ENCODE measurements around the gene CENPP. TPM values are rescaled to one million over a fixed set of nuclear protein-coding genes. Genes with fewer than 3 reads are reported as not detected.

The CENPP gene
- polyA plus RNA-seq, 4 donors = 0.22 to 3.5 (median 2.0) TPM

DNA sequence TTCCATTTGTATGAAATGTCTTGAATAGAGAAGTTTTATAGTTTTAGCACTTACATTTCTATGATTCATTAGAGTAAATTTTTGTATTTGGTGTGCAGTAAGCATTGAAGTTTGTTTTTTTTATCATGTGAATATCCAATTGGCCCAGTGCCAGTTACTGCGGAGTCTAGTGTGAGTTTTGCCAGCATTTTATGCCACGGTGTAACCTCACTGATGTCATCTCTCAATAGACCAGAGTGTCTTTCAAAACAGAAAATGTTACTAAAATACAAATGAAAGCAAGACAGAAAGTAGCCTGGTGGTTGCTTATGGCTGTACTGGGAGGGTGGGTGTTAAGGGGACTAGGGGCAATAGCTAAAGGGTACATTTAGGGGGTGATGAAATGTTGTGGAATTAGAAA lies 281.3 kb downstream of the CENPP start:
- Histone ChIP-seq H3K9me3 (ENCODE audit: control insufficient read depth in 2 of 2, insufficient read depth in 1 of 2, low read depth in 1 of 2, low read length in 1 of 2) (peaks cover 0 to 9% of the 10 kb centered on the region in 2 donors), H3K4me3 (ENCODE audit: low read depth in 1 of 3, low read length in 3 of 3) (no peak overlapping the region), H3K4me1 (ENCODE audit: control insufficient read depth in 3 of 3, insufficient read depth in 2 of 3, low read depth in 1 of 3, low read length in 2 of 3) (no peaks in the 10 kb centered on the region), H3K27ac (ENCODE audit: low read depth in 1 of 3, low read length in 2 of 3) (no peak overlapping the region), H3K27me3 (ENCODE audit: control insufficient read depth in 3 of 3, insufficient read depth in 3 of 3, low read length in 3 of 3) (no peaks in the 10 kb centered on the region), H3K36me3 (ENCODE audit: control insufficient read depth in 3 of 3, insufficient read depth in 2 of 3, low read depth in 1 of 3, low read length in 3 of 3) (peaks cover 0 to 16% (median 2%) of the 10 kb centered on the region in 3 donors)
- 14 to 38% (median 19%) methylated on average over 2 of the region's 2 CpGs for WGBS, 3 donors
- DNase-seq (no peak), FAIRE-seq (no peak)

DNA sequence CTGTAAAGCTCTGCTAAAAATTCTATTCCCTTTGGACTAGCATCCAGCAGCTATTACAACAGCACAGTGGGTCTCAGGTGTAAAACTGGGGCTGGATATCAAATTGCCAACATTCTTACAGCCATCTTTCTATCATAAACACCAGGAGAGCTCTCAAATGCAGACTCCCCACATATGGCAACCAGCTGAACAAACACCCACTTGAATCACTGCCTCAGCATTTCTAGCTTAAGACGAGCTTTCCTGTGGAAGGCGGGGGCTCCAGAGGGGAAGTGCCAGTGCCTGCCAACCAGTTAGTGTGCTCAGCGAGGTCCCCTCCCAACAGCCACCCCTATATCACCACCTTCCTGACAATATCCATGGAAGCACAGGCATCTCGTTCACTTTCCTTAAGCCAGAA lies 282.0 kb downstream of the CENPP start:
- no peak for FAIRE-seq

DNA sequence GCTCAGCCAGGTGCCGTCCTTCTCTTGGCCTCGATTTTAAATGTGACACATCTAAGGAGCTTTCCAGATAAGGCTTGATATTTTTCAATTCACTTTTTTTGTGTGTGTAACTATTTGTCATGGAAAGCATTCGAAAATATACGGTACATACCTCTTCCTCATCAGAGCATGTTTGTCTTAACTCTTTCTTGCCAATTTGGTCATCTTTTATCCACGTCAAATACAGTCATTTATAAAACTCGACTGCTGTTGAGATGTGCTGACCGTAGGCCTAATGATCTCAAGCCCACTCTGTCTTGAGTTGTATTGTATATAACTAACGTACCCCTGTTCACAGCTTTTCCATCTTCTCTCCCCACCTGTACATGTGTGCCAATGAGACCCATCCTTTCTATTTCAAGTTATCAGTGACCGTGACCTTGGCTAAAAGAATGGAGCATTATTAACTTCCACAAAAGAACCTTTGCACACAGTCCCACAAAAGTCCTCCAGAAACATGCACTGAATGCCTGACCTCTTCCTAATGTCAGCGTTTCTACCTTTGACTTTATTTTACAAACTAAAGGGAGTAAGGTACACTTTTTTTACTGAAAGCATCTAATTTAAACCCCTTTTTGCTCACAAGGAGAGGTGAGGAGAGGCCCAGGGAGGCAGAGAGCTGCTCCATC lies 282.6 kb downstream of the CENPP start:
- Histone ChIP-seq H3K4me1 (ENCODE audit: control insufficient read depth in 3 of 3, insufficient read depth in 2 of 3, low read depth in 1 of 3, low read length in 2 of 3) (no peaks in the 10 kb centered on the region), H3K36me3 (ENCODE audit: control insufficient read depth in 3 of 3, insufficient read depth in 2 of 3, low read depth in 1 of 3, low read length in 3 of 3) (peaks cover 0 to 26% (median 6%) of the 10 kb centered on the region in 3 donors), H3K27ac (ENCODE audit: low read depth in 1 of 3, low read length in 2 of 3) (peak overlapping the region in 1 of 3 donors; percentile 30), H3K27me3 (ENCODE audit: control insufficient read depth in 3 of 3, insufficient read depth in 3 of 3, low read length in 3 of 3) (no peaks in the 10 kb centered on the region), H3K9me3 (ENCODE audit: control insufficient read depth in 2 of 2, insufficient read depth in 1 of 2, low read depth in 1 of 2, low read length in 1 of 2) (peaks cover 0 to 9% of the 10 kb centered on the region in 2 donors), H3K4me3 (ENCODE audit: low read depth in 1 of 3, low read length in 3 of 3) (no peak overlapping the region)
- DNase-seq (no peak), FAIRE-seq (no peak)
- WGBS, 3 donors = 78 to 80% (median 80%) methylated on average over 10 of the region's 10 CpGs

More for the DNA sequence above, 282.0 kb downstream of the CENPP start:
- peaks cover 0 to 9% of the 10 kb centered on the region in 2 donors for H3K9me3 ChIP-seq (ENCODE audit: control insufficient read depth in 2 of 2, insufficient read depth in 1 of 2, low read depth in 1 of 2, low read length in 1 of 2)
- H3K27me3 ChIP-seq (ENCODE audit: control insufficient read depth in 3 of 3, insufficient read depth in 3 of 3, low read length in 3 of 3) = no peaks in the 10 kb centered on the region
- H3K4me1 ChIP-seq (ENCODE audit: control insufficient read depth in 3 of 3, insufficient read depth in 2 of 3, low read depth in 1 of 3, low read length in 2 of 3) = no peaks in the 10 kb centered on the region
- 60 to 77% (median 67%) methylated on average over 4 of the region's 4 CpGs for WGBS, 3 donors
- H3K27ac ChIP-seq (ENCODE audit: low read depth in 1 of 3, low read length in 2 of 3) = peak overlapping the region in 1 of 3 donors; percentile 30
- DNase-seq = no peak
- H3K36me3 ChIP-seq (ENCODE audit: control insufficient read depth in 3 of 3, insufficient read depth in 2 of 3, low read depth in 1 of 3, low read length in 3 of 3) = peaks cover 0 to 22% (median 6%) of the 10 kb centered on the region in 3 donors
- H3K4me3 ChIP-seq (ENCODE audit: low read depth in 1 of 3, low read length in 3 of 3) = no peak overlapping the region

DNA sequence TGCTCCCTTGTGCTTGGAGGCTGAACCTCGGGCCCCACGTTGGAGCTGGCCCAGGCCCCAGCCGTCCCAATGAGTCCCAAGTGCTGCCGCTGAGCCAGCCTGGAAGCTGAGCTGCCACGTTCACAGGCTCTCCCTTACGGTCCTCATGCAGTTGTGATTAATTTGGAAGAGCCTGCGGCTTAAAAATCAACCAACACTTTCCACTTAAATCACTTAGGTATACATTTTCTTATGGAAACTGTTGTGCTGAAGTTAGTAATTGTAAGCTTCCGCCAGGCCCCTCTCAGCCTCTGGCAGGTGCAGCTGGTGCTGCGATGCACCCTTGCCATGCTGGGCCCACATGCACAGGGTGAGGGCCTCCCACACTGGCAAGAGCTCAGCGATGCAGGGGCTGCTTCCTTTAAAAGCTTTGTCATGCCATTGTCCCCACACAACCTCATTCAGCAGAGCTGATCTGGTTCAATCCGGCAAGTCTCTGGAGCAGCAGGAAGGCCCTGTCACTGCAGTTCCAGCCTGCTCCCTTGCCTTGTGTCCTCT lies 283.2 kb downstream of the CENPP start:
- peak overlapping the region in 2 of 3 donors; percentile 8 to 26 for H3K27ac ChIP-seq (ENCODE audit: low read depth in 1 of 3, low read length in 2 of 3)
- peaks cover 0 to 32% (median 11%) of the 10 kb centered on the region in 3 donors for H3K36me3 ChIP-seq (ENCODE audit: control insufficient read depth in 3 of 3, insufficient read depth in 2 of 3, low read depth in 1 of 3, low read length in 3 of 3)
- DNase-seq = no peak
- no peak for FAIRE-seq
- no peak overlapping the region for H3K4me3 ChIP-seq (ENCODE audit: low read depth in 1 of 3, low read length in 3 of 3)
- no peaks in the 10 kb centered on the region for H3K4me1 ChIP-seq (ENCODE audit: control insufficient read depth in 3 of 3, insufficient read depth in 2 of 3, low read depth in 1 of 3, low read length in 2 of 3)
- 64 to 88% (median 84%) methylated on average over 11 of the region's 11 CpGs for WGBS, 3 donors
- no peaks in the 10 kb centered on the region for H3K27me3 ChIP-seq (ENCODE audit: control insufficient read depth in 3 of 3, insufficient read depth in 3 of 3, low read length in 3 of 3)
- H3K9me3 ChIP-seq (ENCODE audit: control insufficient read depth in 2 of 2, insufficient read depth in 1 of 2, low read depth in 1 of 2, low read length in 1 of 2) = peaks cover 0 to 3% of the 10 kb centered on the region in 2 donors

DNA sequence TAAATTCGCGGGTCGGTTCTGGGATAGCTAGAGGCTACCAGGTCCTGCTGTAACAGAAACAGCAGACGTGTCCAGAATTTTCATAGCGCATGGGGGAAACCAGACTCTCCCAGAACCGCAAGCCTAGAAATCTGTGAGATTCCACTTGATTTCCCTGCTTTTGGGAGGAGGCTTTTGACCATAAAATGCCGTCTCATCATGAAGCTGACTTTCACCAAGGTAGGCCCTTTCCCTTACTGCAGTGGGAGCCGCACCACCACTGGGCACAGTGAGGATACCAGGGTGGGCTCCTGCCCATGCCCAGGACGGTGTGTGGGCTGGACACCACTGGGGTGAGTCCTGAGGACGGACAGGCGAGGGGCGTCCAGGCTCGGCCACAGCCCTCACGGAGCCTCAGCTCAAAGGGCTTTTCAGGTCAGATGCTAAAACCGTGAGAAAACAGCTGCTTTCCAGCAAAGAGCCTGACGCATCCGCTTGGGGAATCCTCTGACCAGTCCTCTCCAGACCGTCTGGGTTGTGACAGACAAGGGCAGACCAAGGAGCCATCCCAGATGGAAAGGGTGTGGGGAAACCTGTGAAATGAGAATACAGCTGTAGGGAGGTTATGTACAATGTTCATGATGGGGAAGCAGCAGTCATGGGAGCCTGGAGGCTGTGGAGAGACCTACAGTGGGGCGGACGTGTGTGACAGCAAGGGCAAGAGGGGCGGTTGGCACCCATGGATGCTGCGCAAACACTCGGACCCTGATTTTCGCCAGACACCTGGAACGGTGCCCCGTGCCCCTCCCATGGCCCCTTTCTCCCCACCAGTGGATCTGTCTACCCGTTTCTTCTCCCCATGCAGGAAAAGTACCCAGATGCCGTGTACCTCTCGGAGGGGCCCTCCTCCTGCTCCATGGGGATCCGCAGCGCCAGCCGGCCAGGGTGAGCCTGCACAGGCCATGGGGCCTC lies 285.0 kb downstream of the CENPP start:
- FAIRE-seq = no peak
- no peaks in the 10 kb centered on the region for H3K4me1 ChIP-seq (ENCODE audit: control insufficient read depth in 3 of 3, insufficient read depth in 2 of 3, low read depth in 1 of 3, low read length in 2 of 3)
- H3K27me3 ChIP-seq (ENCODE audit: control insufficient read depth in 3 of 3, insufficient read depth in 3 of 3, low read length in 3 of 3) = no peaks in the 10 kb centered on the region
- peaks cover 0 to 3% of the 10 kb centered on the region in 2 donors for H3K9me3 ChIP-seq (ENCODE audit: control insufficient read depth in 2 of 2, insufficient read depth in 1 of 2, low read depth in 1 of 2, low read length in 1 of 2)
- H3K4me3 ChIP-seq (ENCODE audit: low read depth in 1 of 3, low read length in 3 of 3) = no peak overlapping the region
- peaks cover 0 to 44% (median 14%) of the 10 kb centered on the region in 3 donors for H3K36me3 ChIP-seq (ENCODE audit: control insufficient read depth in 3 of 3, insufficient read depth in 2 of 3, low read depth in 1 of 3, low read length in 3 of 3)
- peak in 1 of 2 donors; percentile 26 for DNase-seq
- 85 to 95% (median 93%) methylated on average over 32 of the region's 32 CpGs for WGBS, 3 donors
- peak overlapping the region in 1 of 3 donors; percentile 81 for H3K27ac ChIP-seq (ENCODE audit: low read depth in 1 of 3, low read length in 2 of 3)

DNA sequence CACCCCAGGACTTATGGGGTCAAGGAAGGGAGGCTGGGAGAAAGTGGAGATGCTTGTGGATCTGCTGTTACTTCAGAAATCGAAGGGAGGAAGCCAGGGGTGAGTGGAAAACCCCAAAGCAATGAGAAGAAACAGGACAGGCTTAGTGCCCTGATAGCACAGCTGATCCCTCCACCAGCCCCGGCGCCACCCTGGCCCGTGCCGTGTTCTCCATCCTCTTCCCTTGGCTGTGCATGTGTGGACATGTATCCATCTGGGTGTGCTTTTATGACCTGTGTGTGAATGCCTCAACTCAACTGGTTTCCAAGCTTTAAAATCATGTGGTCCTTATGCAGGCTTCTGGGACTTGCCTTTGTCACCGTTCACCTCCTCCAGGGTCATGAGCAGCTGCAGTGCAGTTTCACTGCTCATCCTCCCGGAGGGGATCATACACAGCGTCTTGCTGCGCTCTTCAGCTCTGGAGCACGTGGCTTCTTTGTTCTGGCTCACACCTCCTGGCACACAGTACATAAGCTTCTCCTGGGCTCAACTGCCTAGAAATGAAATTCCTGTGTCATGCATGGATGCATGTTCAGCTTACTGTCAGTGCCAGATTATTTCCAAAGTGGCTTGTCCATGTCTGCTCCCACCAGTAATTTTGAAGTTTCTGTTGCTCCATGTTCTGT lies 286.0 kb downstream of the CENPP start:
- Histone ChIP-seq H3K9me3 (ENCODE audit: control insufficient read depth in 2 of 2, insufficient read depth in 1 of 2, low read depth in 1 of 2, low read length in 1 of 2) (no peaks in the 10 kb centered on the region), H3K4me3 (ENCODE audit: low read depth in 1 of 3, low read length in 3 of 3) (no peak overlapping the region), H3K27me3 (ENCODE audit: control insufficient read depth in 3 of 3, insufficient read depth in 3 of 3, low read length in 3 of 3) (no peaks in the 10 kb centered on the region), H3K4me1 (ENCODE audit: control insufficient read depth in 3 of 3, insufficient read depth in 2 of 3, low read depth in 1 of 3, low read length in 2 of 3) (no peaks in the 10 kb centered on the region), H3K36me3 (ENCODE audit: control insufficient read depth in 3 of 3, insufficient read depth in 2 of 3, low read depth in 1 of 3, low read length in 3 of 3) (peaks cover 0 to 50% (median 17%) of the 10 kb centered on the region in 3 donors), H3K27ac (ENCODE audit: low read depth in 1 of 3, low read length in 2 of 3) (no peak overlapping the region)
- DNase-seq (no peak), FAIRE-seq (no peak)
- WGBS, 3 donors = 84 to 97% (median 90%) methylated on average over 10 of the region's 10 CpGs

DNA sequence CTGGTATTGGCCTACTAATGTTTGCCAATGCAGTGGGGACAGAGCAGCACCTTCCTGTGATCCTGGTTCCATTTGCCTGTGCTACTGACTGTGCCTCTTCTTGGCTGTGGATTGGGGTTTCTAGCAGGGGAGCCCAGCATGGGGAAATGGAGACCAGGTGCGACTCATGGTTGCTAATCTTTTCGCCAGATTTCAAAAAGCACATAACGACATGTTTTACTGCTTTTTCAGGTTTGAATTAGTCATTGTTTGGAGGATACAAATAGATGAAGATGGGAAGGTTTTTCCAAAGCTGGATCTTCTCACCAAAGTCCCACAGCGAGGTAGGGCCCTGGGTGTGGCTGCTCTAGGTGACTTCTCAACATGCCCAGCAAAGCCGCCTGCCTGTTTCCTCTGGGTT lies 286.5 kb downstream of the CENPP start:
- 93 to 96% (median 94%) methylated on average over 5 of the region's 5 CpGs for WGBS, 3 donors
- no peak overlapping the region for H3K27ac ChIP-seq (ENCODE audit: low read depth in 1 of 3, low read length in 2 of 3)
- H3K4me1 ChIP-seq (ENCODE audit: control insufficient read depth in 3 of 3, insufficient read depth in 2 of 3, low read depth in 1 of 3, low read length in 2 of 3) = peaks cover 0 to 3% (median 0%) of the 10 kb centered on the region in 3 donors
- H3K4me3 ChIP-seq (ENCODE audit: low read depth in 1 of 3, low read length in 3 of 3) = no peak overlapping the region
- no peak for FAIRE-seq
- peaks cover under 1 to 56% (median 17%) of the 10 kb centered on the region in 3 donors for H3K36me3 ChIP-seq (ENCODE audit: control insufficient read depth in 3 of 3, insufficient read depth in 2 of 3, low read depth in 1 of 3, low read length in 3 of 3)
- H3K9me3 ChIP-seq (ENCODE audit: control insufficient read depth in 2 of 2, insufficient read depth in 1 of 2, low read depth in 1 of 2, low read length in 1 of 2) = no peaks in the 10 kb centered on the region
- no peaks in the 10 kb centered on the region for H3K27me3 ChIP-seq (ENCODE audit: control insufficient read depth in 3 of 3, insufficient read depth in 3 of 3, low read length in 3 of 3)
- no peak for DNase-seq

DNA sequence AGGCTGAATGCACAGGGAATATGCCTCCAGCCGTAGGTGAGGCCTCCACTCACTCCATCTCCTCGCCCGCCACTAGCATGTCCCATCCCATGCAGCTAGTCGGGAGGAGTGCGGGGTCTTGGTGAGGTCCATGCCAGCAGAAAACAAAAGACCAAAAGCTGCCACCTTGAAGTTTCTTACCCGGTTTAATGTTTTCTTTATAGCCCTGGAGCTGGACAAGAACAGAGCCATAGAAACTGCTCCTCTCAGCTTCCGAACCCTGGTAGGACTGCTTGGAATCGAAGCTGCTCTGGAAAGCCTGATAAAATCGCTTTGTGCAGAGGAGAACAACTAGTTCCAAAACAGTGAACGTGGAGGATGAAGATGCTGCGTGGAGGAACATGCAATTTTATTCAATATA lies 287.1 kb downstream of the CENPP start:
- no peaks in the 10 kb centered on the region for H3K27me3 ChIP-seq (ENCODE audit: control insufficient read depth in 3 of 3, insufficient read depth in 3 of 3, low read length in 3 of 3)
- FAIRE-seq = no peak
- 90 to 94% (median 91%) methylated on average over 11 of the region's 11 CpGs for WGBS, 3 donors
- peaks cover 4 to 60% (median 17%) of the 10 kb centered on the region in 3 donors for H3K36me3 ChIP-seq (ENCODE audit: control insufficient read depth in 3 of 3, insufficient read depth in 2 of 3, low read depth in 1 of 3, low read length in 3 of 3)
- no peaks in the 10 kb centered on the region for H3K9me3 ChIP-seq (ENCODE audit: control insufficient read depth in 2 of 2, insufficient read depth in 1 of 2, low read depth in 1 of 2, low read length in 1 of 2)
- H3K4me1 ChIP-seq (ENCODE audit: control insufficient read depth in 3 of 3, insufficient read depth in 2 of 3, low read depth in 1 of 3, low read length in 2 of 3) = peaks cover 0 to 3% (median 0%) of the 10 kb centered on the region in 3 donors
- DNase-seq = no peak
- no peak overlapping the region for H3K27ac ChIP-seq (ENCODE audit: low read depth in 1 of 3, low read length in 2 of 3)
- no peak overlapping the region for H3K4me3 ChIP-seq (ENCODE audit: low read depth in 1 of 3, low read length in 3 of 3)

Measured in small intestine (tissue), 7 donors.